B cell (primary cell): ENCODE data around the gene DNAH8. TPM values are rescaled to one million over a fixed set of nuclear protein-coding genes. Genes with fewer than 3 reads are reported as not detected.

ENCODE experiments used
- ATAC-seq: fragments of 200-7000 bp; cut with Tn5 transposase; one replicate; pipeline ENCODE4 v1.10.0; 2021; ENCODE audit warnings: low read depth, mild to moderate bottlenecking, moderate number of reproducible peaks, moderate library complexity
- CTCF ChIA-PET: fragments of 350-600 bp; sonication (Branson Sonifier 250); formaldehyde crosslinking; loops from one replicate; lab custom pipeline; 2021; ENCODE audit warnings: antibody characterized with exemption, inconsistent platforms; lab: Charles Lee
- POLR2A ChIA-PET: fragments of 350-600 bp; sonication (Branson Sonifier 250); formaldehyde crosslinking; loops from one replicate; lab custom pipeline; 2021; ENCODE audit warnings: antibody characterized with exemption; lab: Charles Lee
- DNase-seq: peaks from one replicate; pipeline ENCODE4 v3.0.0; 2013
- H2AFZ ChIP-seq: 2 replicates; pipeline ENCODE4 v1.6.1; 2012; ENCODE audit warnings: mild to moderate bottlenecking, low read depth, low read length; ENCODE audit not compliant: insufficient read depth, poor library complexity, severe bottlenecking
- H3K27ac ChIP-seq, 2 donors: 1 replicate in 1 of 2; 2 replicates in 1 of 2; pipeline ENCODE4 v1.5.1; 2012 to 2013; ENCODE audit warnings: low read length in 2 of 2, mild to moderate bottlenecking in 2 of 2, moderate library complexity in 1 of 2
- H3K27me3 ChIP-seq, 4 experiments: fragments of 200-600 bp in 1 of 4; sonication (generic) in 1 of 4; replicated peaks in 1 of 4; 1 replicate in 2 of 4; 2 replicates in 2 of 4; pipeline versions ENCODE4 v1.6.1 to v1.7.0; 2013 to 2016; ENCODE audit warnings: low read length in 3 of 4, mild to moderate bottlenecking in 2 of 4, mixed read lengths in 1 of 4, moderate library complexity in 1 of 4; ENCODE audit not compliant: insufficient read depth in 4 of 4, control insufficient read depth in 3 of 4; ENCODE audit errors: control extremely low read depth in 1 of 4
- H3K36me3 ChIP-seq, 2 experiments: replicated peaks in 1 of 2; 1 replicate in 1 of 2; 2 replicates in 1 of 2; pipeline versions ENCODE4 v1.6.1 to v1.7.1; 2013; ENCODE audit warnings: low read length in 1 of 2; ENCODE audit not compliant: insufficient read depth in 2 of 2, control insufficient read depth in 1 of 2; ENCODE audit errors: control extremely low read depth in 1 of 2, extremely low read depth in 1 of 2
- H3K4me1 ChIP-seq, 2 donors: fragments of 200-600 bp in 1 of 2; sonication (generic) in 1 of 2; 1 replicate in 1 of 2; 2 replicates in 1 of 2; pipeline versions ENCODE4 v1.5.1 to v1.6.1; 2013 to 2017; ENCODE audit warnings: low read length in 2 of 2; ENCODE audit not compliant: control insufficient read depth in 2 of 2, insufficient read depth in 2 of 2
- H3K4me2 ChIP-seq: replicated peaks from 2 replicates; pipeline ENCODE3; 2012; ENCODE audit warnings: mild to moderate bottlenecking, low read depth, low read length; ENCODE audit not compliant: poor library complexity, severe bottlenecking
- H3K4me3 ChIP-seq, 5 experiments: fragments of 200-600 bp in 1 of 5; sonication (generic) in 1 of 5; 1 replicate in 3 of 5; 2 replicates in 2 of 5; pipeline versions ENCODE4 v1.5.1 to v1.7.0; 2011 to 2016; ENCODE audit warnings: low read length in 4 of 5, mild to moderate bottlenecking in 4 of 5, low read depth in 2 of 5, control low read depth in 1 of 5, moderate library complexity in 1 of 5; ENCODE audit not compliant: insufficient read depth in 1 of 5; ENCODE audit errors: control extremely low read depth in 1 of 5, extremely low read depth in 1 of 5
- H3K79me2 ChIP-seq: fragments of 200-600 bp; sonication (generic); one replicate; pipeline ENCODE4 v1.6.0; 2016; ENCODE audit warnings: low read length; ENCODE audit not compliant: control insufficient read depth, insufficient read depth
- H3K9ac ChIP-seq: fragments of 200-600 bp; sonication (generic); 2 replicates; pipeline ENCODE4 v1.6.1; 2017; ENCODE audit warnings: mild to moderate bottlenecking, low read length, moderate library complexity
- H3K9me3 ChIP-seq, 3 donors: one replicate each; pipeline versions ENCODE4 v1.6.1 to v1.7.1; 2013; ENCODE audit warnings: low read length in 2 of 3; ENCODE audit not compliant: control insufficient read depth in 2 of 3, insufficient read depth in 1 of 3; ENCODE audit errors: control extremely low read depth in 1 of 3
- H4K20me1 ChIP-seq: 2 replicates; pipeline ENCODE4 v1.6.0; 2012; ENCODE audit warnings: mild to moderate bottlenecking, low read length; ENCODE audit not compliant: insufficient read depth, control insufficient read depth, poor library complexity, severe bottlenecking
- H3K27ac Mint-ChIP-seq: one replicate; pipeline ENCODE4 v1.8.0; 2021; ENCODE audit warnings: mixed read lengths
- H3K27me3 Mint-ChIP-seq: one replicate; pipeline ENCODE4 v1.8.0; 2021; ENCODE audit warnings: mixed read lengths
- H3K4me1 Mint-ChIP-seq: one replicate; pipeline ENCODE4 v1.8.0; 2021; ENCODE audit warnings: mixed read lengths
- H3K4me3 Mint-ChIP-seq: one replicate; pipeline ENCODE4 v1.8.0; 2021; ENCODE audit warnings: mixed read lengths
- H3K9me3 Mint-ChIP-seq: one replicate; pipeline ENCODE4 v1.8.0; 2022; ENCODE audit warnings: mixed read lengths; ENCODE audit not compliant: insufficient read depth
- EZH2 ChIP-seq: IDR thresholded peaks from 2 replicates; pipeline ENCODE4 v1.6.1; 2012; ENCODE audit warnings: borderline replicate concordance, low read depth, mild to moderate bottlenecking, moderate library complexity, low read length; ENCODE audit not compliant: insufficient read depth, poor library complexity, severe bottlenecking
- WGBS: methylation state at CpG from one replicate; pipeline ENCODE4 v1.1.5; 2013; ENCODE audit warnings: missing lambda C conversion rate; ENCODE audit not compliant: insufficient coverage; 5-methylcytosine and 5-hydroxymethylcytosine counted together
- intact Hi-C: fragments of 100-400 bp; cut with micrococcal nuclease; formaldehyde crosslinking; loops from one replicate; pipeline ENCODE4 v1.10.0; 2022
- polyA plus RNA-seq: library from polyadenylated mRNA; depleted of rRNA; stranded (reverse); fragments of >200 nt; gene quantifications from 2 replicates; pipeline ENCODE4 v1.2.3, GENCODE V29; 2012
- total RNA-seq, 2 donors: library from RNA; stranded (reverse); fragments of 120-200 nt in 1 of 2; gene quantifications; 1 replicate in 1 of 2; 2 replicates in 1 of 2; pipeline versions ENCODE4 v1.2.3 to v1.2.4, GENCODE V29; 2013 to 2022
- TF ChIP-seq, protein P1 (sequence below): fragments of 200-600 bp; IDR thresholded peaks from one replicate; pipeline ENCODE4 v1.8.0; 2022; ENCODE audit warnings: antibody characterized with exemption, mild to moderate bottlenecking

DNAH8 gene
- total and polyA plus RNA-seq, 2 donors (not counting 1 experiment from before 2014, with no cell fraction given): 0.69 to 1.1 TPM

DNA sequence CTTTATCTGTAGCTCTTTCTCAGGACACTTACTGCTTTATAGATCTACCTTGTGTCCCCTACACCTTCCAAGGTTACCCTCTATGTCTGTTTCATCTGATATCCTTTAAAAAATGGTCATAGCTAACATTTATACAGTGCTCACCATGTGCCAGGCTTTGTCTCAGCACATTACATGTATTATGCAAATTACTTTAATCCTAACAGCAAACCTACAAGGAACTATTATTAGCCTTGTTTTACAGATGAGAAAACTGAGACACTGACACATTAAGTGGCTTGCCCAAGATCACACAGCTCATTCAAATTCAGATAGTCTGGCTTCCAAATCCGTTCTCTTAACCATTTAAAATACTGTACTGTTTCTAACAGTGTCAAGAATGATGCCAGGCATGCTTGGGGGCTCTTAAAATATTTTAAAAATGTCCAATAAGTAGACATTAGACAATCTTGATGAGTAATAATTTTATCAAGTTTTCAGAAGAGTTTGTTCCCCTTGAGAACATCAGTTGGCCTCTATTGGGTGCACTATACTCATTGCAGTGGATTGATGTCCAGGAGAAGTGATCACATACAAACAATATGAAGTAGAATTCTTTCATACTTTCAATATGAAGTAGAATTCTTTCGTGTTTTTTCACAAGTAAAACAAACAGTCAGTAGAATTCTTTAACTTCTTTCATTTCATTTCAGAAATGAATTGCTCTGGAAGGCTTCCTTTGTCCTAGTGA is 69.6 kb downstream of the DNAH8 start:
- intact Hi-C loops: no loop called here
- Histone ChIP-seq H2AFZ (peak overlapping the region; percentile 26), H3K4me1 (peaks cover 0 to 6% of the 10 kb centered on the region in 2 donors), H3K27ac (no peak overlapping the region), H3K4me3 (no peak overlapping the region), H3K9me3 (no peaks in the 10 kb centered on the region), H4K20me1 (no peaks in the 10 kb centered on the region), H3K27me3 (no peaks in the 10 kb centered on the region), H3K9ac (no peak overlapping the region), H3K36me3 (no peaks in the 10 kb centered on the region), H3K79me2 (no peaks in the 10 kb centered on the region), H3K4me2 (no peak overlapping the region)
- no peaks in the 10 kb centered on the region for H3K9me3 Mint-ChIP-seq
- H3K4me3 Mint-ChIP-seq: peak overlapping the region; percentile 50
- DNase-seq (no peak), ATAC-seq (no peak)
- CTCF ChIA-PET: no interaction called here
- H3K4me1 Mint-ChIP-seq: peaks cover 15% of the 10 kb centered on the region
- H3K27ac Mint-ChIP-seq: peak overlapping the region; percentile 16
- TF ChIP-seq, protein P1, sequence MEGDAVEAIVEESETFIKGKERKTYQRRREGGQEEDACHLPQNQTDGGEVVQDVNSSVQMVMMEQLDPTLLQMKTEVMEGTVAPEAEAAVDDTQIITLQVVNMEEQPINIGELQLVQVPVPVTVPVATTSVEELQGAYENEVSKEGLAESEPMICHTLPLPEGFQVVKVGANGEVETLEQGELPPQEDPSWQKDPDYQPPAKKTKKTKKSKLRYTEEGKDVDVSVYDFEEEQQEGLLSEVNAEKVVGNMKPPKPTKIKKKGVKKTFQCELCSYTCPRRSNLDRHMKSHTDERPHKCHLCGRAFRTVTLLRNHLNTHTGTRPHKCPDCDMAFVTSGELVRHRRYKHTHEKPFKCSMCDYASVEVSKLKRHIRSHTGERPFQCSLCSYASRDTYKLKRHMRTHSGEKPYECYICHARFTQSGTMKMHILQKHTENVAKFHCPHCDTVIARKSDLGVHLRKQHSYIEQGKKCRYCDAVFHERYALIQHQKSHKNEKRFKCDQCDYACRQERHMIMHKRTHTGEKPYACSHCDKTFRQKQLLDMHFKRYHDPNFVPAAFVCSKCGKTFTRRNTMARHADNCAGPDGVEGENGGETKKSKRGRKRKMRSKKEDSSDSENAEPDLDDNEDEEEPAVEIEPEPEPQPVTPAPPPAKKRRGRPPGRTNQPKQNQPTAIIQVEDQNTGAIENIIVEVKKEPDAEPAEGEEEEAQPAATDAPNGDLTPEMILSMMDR: no peak
- no peak for TF ChIP-seq EZH2
- no peaks in the 10 kb centered on the region for H3K27me3 Mint-ChIP-seq
- no CpG with 5 or more reads among the region's 2 CpGs for WGBS
- POLR2A ChIA-PET: no interaction called here

DNA sequence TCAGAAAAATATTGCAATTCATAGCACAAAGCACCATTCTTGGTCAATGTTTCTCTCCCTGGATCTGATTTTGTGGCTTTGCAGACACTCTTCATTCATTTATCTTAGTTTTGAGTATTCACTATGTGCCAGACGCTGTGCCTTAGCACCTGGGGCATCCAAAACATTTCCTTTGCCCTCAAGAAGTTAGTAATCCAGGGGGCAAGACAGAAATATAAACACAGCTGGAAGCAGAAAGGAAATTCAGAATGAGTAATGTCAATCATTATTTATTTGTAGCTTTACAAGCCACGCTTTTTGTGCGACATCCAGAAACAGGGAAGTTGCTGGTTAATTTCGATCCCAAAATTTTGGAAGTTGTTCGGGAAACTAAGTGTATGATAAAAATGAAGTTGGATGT is 71.4 kb downstream of the DNAH8 start:
- Histone ChIP-seq H3K4me2 (no peak overlapping the region), H3K27ac (no peak overlapping the region), H3K36me3 (no peaks in the 10 kb centered on the region), H3K4me3 (no peak overlapping the region), H3K27me3 (no peaks in the 10 kb centered on the region), H3K79me2 (no peaks in the 10 kb centered on the region), H4K20me1 (no peaks in the 10 kb centered on the region), H3K4me1 (peaks cover 0 to 6% of the 10 kb centered on the region in 2 donors), H2AFZ (no peak overlapping the region), H3K9me3 (no peaks in the 10 kb centered on the region), H3K9ac (no peak overlapping the region)
- intact Hi-C loops: no loop called here
- TF ChIP-seq, protein P1: no peak
- TF ChIP-seq EZH2: no peak
- ATAC-seq (no peak), DNase-seq (no peak)
- 84% methylated on average over 3 of the region's 5 CpGs for WGBS
- ChIA-PET CTCF (no interaction called here), POLR2A (no interaction called here)
- H3K4me1 Mint-ChIP-seq: peaks cover 15% of the 10 kb centered on the region
- no peak overlapping the region for H3K4me3 Mint-ChIP-seq
- no peak overlapping the region for H3K27ac Mint-ChIP-seq
- no peaks in the 10 kb centered on the region for H3K27me3 Mint-ChIP-seq
- no peaks in the 10 kb centered on the region for H3K9me3 Mint-ChIP-seq
